Peyer's patch (tissue), 4 donors: ENCODE measurements around the gene CHN2.

Source experiments
- CTCF ChIP-seq, 6 experiments: fragments of 450-650 bp in 4 of 6; fragments of 200-600 bp in 2 of 6; sonication (generic) in 1 of 6; IDR thresholded peaks; one replicate each; pipeline ENCODE4 v1.5.1; 2017 to 2019; ENCODE audit warnings: antibody characterized with exemption in 6 of 6, mild to moderate bottlenecking in 3 of 6, moderate library complexity in 1 of 6
- POLR2A ChIP-seq, 2 donors: fragments of 450-650 bp; IDR thresholded peaks; one replicate each; pipeline ENCODE4 v1.5.1; 2017; ENCODE audit warnings: antibody characterized with exemption in 2 of 2, mild to moderate bottlenecking in 2 of 2, moderate library complexity in 2 of 2

- TF ChIP-seq CTCF (IDR thresholded peaks at IDR 0.05) (no peak), POLR2A (IDR thresholded peaks at IDR 0.05) (no peak)
These were observed 190.7 kb downstream of the CHN2 start for GRCh38 chr7:29385214-29385814.
